ENCODE data around the gene LTBP1.

Gene LTBP1

GRCh38 chr2:33108483-33109443, 162.0 kb downstream of the LTBP1 start:
- DNase-seq (ENCODE audit: low read depth in 2 of 3, low spot score in 2 of 3), result no peak

- no peak for DNase-seq (ENCODE audit: low read depth in 2 of 3, low spot score in 2 of 3)
These were observed 163.7 kb downstream of the LTBP1 start for GRCh38 chr2:33110461-33110860.

DNA sequence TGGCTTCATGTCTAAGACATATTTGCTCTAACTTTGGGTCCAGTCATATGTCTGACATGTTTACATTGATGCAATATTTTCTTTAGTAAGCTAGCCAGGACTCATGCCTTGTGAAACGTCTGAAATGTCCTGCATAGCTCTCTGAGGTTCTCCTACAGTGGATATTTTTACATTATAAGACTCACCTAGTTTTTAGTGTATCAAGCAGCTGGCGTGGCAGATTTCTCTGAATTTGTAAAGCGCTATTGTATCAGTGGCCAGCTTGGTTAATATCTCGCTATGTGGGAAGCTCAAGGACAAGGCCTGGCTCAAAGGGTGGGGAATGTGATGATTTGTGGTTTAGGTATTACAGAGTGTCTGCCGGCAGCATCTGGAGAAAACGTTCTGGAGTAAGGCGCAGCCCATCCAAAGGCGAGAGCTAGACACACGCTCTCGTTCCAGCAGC, 164.3 kb downstream of the LTBP1 start:
- DNase-seq (ENCODE audit: low read depth in 2 of 3, low spot score in 2 of 3), result no peak

DNA sequence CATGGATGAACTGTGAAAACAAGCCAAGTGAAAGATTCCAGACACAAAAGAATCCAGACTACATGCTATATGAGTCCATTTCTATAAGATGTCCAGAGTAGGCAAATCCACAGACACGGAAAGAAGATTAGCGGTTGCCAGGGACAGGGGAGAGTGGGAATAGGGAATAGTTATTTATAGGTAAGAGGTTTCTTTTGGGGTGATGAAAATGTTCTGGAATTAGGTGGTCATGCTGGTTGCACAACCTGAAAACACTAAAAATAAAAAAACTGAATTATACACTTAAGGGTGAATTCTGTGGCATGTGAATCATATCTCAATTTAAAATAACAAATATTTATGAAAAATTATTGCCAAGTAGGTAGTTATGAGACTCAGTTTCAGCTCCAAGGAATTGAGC, 168.4 kb downstream of the LTBP1 start:
- no peak for DNase-seq (ENCODE audit: low read depth in 2 of 3, low spot score in 2 of 3)

- DNase-seq (ENCODE audit: low read depth in 2 of 3, low spot score in 2 of 3), result no peak
These were observed 169.0 kb downstream of the LTBP1 start for GRCh38 chr2:33115728-33116127.

- DNase-seq (ENCODE audit: low read depth in 2 of 3, low spot score in 2 of 3), result no peak
These were observed 170.0 kb downstream of the LTBP1 start for GRCh38 chr2:33116799-33117198.

- DNase-seq (ENCODE audit: low read depth in 2 of 3, low spot score in 2 of 3), result no peak
These were observed 171.9 kb downstream of the LTBP1 start for GRCh38 chr2:33118651-33119050.

- DNase-seq (ENCODE audit: low read depth in 2 of 3, low spot score in 2 of 3), result no peak
These were observed 174.7 kb downstream of the LTBP1 start for GRCh38 chr2:33121416-33121815.

- no peak for DNase-seq (ENCODE audit: low read depth in 2 of 3, low spot score in 2 of 3)
These were observed 175.2 kb downstream of the LTBP1 start for GRCh38 chr2:33121925-33122324.

DNA sequence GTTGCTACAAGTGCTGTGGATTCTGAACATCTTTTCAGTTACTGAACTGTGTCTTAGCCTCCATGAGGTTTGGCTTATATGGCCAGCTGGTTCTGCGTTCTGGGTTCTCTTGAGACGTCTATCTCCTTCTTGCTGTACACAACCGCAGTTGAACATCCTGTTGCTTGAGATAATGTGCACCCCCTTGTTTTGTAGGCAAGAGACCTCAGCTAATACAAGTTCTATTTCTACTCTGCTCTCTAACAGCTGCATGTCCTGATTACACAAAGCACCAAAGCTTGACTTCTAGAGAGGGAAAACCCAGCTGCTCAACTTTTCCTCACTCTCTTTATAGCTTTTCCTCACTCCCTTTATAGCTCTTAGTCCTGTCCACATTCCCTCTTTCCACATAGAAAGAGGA, 176.0 kb downstream of the LTBP1 start:
- DNase-seq (ENCODE audit: low read depth in 2 of 3, low spot score in 2 of 3), result no peak

DNA sequence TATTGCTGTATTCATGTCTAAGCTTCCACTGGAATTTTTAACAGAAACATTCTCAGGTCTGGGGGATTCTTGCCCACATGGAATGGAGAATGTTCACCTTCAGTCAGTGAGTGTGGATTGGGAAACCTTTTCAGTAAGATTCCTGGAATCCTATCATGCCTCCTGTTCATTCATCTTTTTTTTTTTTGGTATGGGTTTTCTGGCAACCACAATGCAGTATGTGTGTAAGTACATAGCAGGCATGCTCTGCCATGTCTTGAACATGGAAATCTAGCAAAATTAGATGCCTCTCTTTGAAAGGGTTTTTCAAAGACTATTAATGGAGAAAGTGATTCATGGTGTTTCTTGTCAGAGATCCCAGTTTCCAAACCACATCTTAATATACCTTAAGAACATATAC, 176.5 kb downstream of the LTBP1 start:
- no peak for DNase-seq (ENCODE audit: low read depth in 2 of 3, low spot score in 2 of 3)

- no peak for DNase-seq (ENCODE audit: low read depth in 2 of 3, low spot score in 2 of 3)
These were observed 179.8 kb downstream of the LTBP1 start for GRCh38 chr2:33126552-33126951.

DNA sequence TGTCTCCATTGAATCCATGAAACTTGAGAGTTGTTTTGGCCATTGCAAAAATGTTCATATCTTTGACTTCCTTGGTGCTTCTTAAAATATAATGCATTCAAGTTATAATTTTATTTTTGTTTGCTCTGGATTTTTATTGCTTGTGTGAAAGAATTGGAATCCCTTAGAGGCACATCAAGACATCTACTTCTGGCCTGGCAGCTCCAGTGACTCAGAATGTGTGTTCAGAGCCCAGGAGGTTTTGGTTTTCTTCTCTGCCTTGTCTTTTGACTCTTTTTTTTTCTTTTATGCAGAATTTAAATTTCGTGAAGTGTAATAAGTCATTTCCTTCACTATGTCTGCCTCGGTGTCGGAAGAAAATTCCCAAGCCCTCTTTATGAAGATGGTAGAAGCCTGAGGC, 180.2 kb downstream of the LTBP1 start:
- no peak for DNase-seq (ENCODE audit: low read depth in 2 of 3, low spot score in 2 of 3)

- DNase-seq (ENCODE audit: low read depth in 2 of 3, low spot score in 2 of 3), result no peak
These were observed 182.7 kb downstream of the LTBP1 start for GRCh38 chr2:33129263-33130053.

GRCh38 chr2:33130054-33130447, 183.3 kb downstream of the LTBP1 start:
- DNase-seq (ENCODE audit: low read depth in 2 of 3, low spot score in 2 of 3), result no peak

- no peak for DNase-seq (ENCODE audit: low read depth in 2 of 3, low spot score in 2 of 3)
These were observed 183.8 kb downstream of the LTBP1 start for GRCh38 chr2:33130544-33130943.

- no peak for DNase-seq (ENCODE audit: low read depth in 2 of 3, low spot score in 2 of 3)
These were observed 184.4 kb downstream of the LTBP1 start for GRCh38 chr2:33131111-33131510.

- DNase-seq (ENCODE audit: low read depth in 2 of 3, low spot score in 2 of 3), result no peak
These were observed 185.0 kb downstream of the LTBP1 start for GRCh38 chr2:33131749-33132148.

DNA sequence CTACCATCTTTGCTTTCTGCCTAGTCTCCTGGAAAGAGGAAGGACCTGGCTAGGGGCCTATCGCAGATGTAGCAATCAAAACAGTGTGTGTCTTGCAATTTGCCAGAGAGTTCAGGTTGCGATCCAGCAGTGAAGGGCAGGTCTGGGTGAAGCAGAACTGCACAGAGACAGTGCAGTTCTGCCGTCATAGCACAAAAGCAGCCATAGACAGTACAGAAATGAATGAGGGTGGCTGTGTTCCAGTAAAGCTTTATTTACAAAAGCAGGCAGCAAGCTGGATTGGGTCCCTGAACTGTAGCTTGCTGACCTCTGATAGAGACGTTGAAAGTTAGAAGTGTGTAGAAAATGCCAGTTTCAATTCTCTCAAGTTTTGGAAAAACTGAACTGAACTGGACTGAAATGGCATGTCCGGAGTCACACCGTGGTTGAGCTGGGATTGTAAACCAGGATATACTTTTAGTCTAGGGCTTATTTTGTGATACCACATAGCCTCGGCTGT, 186.8 kb downstream of the LTBP1 start:
- DNase-seq (ENCODE audit: low read depth in 2 of 3, low spot score in 2 of 3), result no peak

GRCh38 chr2:33134086-33134771, 187.5 kb downstream of the LTBP1 start:
- no peak for DNase-seq (ENCODE audit: low read depth in 2 of 3, low spot score in 2 of 3)

GRCh38 chr2:33134791-33135560, 188.2 kb downstream of the LTBP1 start:
- no peak for DNase-seq (ENCODE audit: low read depth in 2 of 3, low spot score in 2 of 3)
